Chondrocyte (in vitro differentiated cells): ENCODE results near the gene KANSL2. TPM values are rescaled to one million over a fixed set of nuclear protein-coding genes. Genes with fewer than 3 reads are reported as not detected.

Experiments
- DNase-seq: peaks from one replicate; pipeline ENCODE4 v3.0.0; 2021; ENCODE audit warnings: mixed read lengths, low spot score
- H3K27ac Mint-ChIP-seq: one replicate; pipeline ENCODE4 v1.8.0; 2021; ENCODE audit warnings: mild to moderate bottlenecking, moderate library complexity, mixed read lengths; ENCODE audit not compliant: unreplicated experiment
- H3K27me3 Mint-ChIP-seq: 2 replicates; pipeline ENCODE4 v1.8.0; 2021; ENCODE audit warnings: low read depth, mixed read lengths
- H3K36me3 Mint-ChIP-seq: 2 replicates; pipeline ENCODE4 v1.8.0; 2021; ENCODE audit warnings: low read depth, mixed read lengths
- H3K4me1 Mint-ChIP-seq: 2 replicates; pipeline ENCODE4 v1.8.0; 2021; ENCODE audit warnings: low read depth, mild to moderate bottlenecking, mixed read lengths
- H3K4me3 Mint-ChIP-seq: one replicate; pipeline ENCODE4 v1.8.0; 2021; ENCODE audit warnings: mild to moderate bottlenecking, moderate library complexity, mixed read lengths; ENCODE audit not compliant: unreplicated experiment
- H3K9me3 Mint-ChIP-seq: 2 replicates; pipeline ENCODE4 v1.8.0; 2021; ENCODE audit warnings: low read depth, mixed read lengths
- total RNA-seq: library from RNA; stranded (reverse); gene quantifications from 3 replicates; pipeline ENCODE4 v1.2.1, GENCODE V29; 2021
- TF ChIP-seq, protein P1 (sequence below): fragments of 200-600 bp; sonication (generic); IDR thresholded peaks from 2 replicates; pipeline ENCODE4 v1.5.0; 2021; ENCODE audit warnings: antibody characterized with exemption, mild to moderate bottlenecking, moderate library complexity

Gene KANSL2
- total RNA-seq, 1 donor from 2014 or later: 29.0 TPM

DNA sequence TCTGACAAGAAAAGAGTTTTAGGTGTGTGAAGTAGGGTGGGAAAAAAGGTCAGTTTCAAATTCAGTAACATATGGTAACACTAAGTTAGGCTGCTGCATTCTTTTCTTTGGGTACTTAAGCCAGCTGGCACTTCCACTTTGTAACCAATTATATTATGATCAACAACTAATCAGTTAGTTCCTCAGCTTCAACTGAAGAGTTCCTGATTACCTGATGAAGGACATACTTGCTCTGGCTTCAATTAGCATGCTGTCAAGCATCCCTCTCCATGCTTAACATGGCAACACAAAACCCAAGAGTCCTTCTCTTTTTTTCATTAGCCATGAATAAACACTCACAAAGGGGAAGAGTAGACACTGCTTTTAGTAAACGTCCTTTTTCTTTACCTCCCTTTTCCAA lies 6.8 kb upstream of the KANSL2 start:
- no peaks in the 10 kb centered on the region for H3K9me3 Mint-ChIP-seq
- no peak overlapping the region for H3K4me3 Mint-ChIP-seq
- peaks cover 20% of the 10 kb centered on the region for H3K36me3 Mint-ChIP-seq
- H3K27ac Mint-ChIP-seq: no peak overlapping the region
- TF ChIP-seq, protein P1, sequence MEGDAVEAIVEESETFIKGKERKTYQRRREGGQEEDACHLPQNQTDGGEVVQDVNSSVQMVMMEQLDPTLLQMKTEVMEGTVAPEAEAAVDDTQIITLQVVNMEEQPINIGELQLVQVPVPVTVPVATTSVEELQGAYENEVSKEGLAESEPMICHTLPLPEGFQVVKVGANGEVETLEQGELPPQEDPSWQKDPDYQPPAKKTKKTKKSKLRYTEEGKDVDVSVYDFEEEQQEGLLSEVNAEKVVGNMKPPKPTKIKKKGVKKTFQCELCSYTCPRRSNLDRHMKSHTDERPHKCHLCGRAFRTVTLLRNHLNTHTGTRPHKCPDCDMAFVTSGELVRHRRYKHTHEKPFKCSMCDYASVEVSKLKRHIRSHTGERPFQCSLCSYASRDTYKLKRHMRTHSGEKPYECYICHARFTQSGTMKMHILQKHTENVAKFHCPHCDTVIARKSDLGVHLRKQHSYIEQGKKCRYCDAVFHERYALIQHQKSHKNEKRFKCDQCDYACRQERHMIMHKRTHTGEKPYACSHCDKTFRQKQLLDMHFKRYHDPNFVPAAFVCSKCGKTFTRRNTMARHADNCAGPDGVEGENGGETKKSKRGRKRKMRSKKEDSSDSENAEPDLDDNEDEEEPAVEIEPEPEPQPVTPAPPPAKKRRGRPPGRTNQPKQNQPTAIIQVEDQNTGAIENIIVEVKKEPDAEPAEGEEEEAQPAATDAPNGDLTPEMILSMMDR: no peak
- DNase-seq: no peak
- H3K4me1 Mint-ChIP-seq: peaks cover 29% of the 10 kb centered on the region
- H3K27me3 Mint-ChIP-seq: no peaks in the 10 kb centered on the region

DNA sequence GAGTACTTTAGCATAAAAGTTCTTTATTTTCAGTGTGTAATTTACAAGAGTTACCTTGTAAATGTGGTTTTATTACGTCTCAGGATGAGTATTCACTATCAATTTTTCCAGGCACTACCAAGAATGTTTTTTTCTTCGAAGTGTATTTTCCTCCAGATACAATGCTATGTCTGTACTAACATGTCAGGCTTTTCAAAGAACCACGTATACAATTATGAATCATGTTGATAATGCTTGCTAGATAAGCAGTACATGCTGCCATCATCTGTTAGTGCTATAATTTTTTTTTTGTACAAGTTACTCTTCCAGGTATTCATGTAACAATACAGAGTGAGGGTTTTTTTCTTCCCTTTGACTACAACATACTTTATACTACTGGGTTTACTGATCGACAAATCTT lies 5.6 kb upstream of the KANSL2 start:
- Mint-ChIP-seq H3K4me1 (peaks cover 24% of the 10 kb centered on the region), H3K4me3 (no peak overlapping the region), H3K27ac (no peak overlapping the region), H3K9me3 (no peaks in the 10 kb centered on the region), H3K27me3 (no peaks in the 10 kb centered on the region), H3K36me3 (peaks cover 10% of the 10 kb centered on the region)
- DNase-seq: no peak
- TF ChIP-seq, protein P1: no peak

DNA sequence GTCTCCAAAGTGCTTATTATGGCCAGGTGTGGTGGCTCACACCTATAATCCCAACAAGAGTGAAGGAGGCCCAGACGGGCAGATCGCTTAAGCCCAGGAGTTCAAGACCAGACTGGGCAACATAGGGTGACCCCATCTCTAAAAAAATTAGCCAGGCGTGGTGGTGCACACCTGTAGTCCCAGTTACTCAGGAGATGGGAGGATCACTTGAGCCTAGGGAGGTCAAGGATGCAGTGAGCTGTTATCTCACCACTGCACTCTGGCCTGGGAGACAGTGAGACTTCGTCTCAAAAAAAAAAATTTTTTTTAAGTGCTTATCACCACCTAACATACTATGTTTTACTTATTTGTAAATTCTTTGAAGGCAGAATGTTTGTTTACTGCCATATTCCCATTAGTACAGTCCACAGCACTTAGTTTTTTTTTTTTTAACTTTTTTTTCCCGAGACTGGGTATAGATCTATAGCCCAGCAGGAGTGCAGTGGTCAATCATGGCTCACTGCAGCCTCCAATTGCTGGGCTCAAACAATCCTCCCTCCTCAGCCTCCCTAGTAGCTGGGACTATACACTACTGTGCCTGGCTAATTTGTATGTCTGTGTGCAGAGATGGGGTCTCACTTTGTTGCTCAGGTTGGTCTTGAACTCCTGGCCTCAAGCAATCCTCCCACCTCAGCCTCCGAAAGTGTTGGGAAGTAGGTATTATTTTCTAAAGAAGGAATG lies 4.7 kb upstream of the KANSL2 start:
- H3K36me3 Mint-ChIP-seq: peaks cover 10% of the 10 kb centered on the region
- DNase-seq: no peak
- no peak overlapping the region for H3K27ac Mint-ChIP-seq
- H3K4me1 Mint-ChIP-seq: peaks cover 16% of the 10 kb centered on the region
- TF ChIP-seq, protein P1: no peak
- no peak overlapping the region for H3K4me3 Mint-ChIP-seq
- H3K9me3 Mint-ChIP-seq: no peaks in the 10 kb centered on the region
- no peaks in the 10 kb centered on the region for H3K27me3 Mint-ChIP-seq

DNA sequence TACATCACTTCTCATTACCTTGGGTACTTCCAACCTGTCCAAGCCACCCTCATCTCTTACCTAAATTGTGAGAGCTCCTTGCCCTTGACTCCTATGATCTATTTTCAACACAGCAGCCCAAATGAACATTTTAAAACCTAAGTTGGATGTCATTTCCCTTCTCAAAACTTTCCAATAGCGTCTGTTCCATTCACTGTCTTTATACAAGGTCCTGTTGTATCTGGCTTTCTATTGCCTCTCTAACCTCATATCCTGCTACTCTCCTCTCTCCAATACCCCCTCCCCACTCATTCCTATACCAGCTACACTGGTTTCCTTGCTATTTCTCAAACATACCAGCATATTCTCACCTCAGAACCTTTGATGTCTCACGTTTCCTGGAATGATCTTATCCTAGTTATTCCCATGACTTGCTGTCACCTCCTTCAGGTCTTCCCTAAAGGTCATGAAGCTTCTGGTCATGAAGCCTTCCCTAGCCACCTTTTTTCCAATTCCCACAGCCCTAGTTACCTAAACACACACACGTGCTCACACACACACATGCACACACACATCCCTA lies 4.1 kb upstream of the KANSL2 start:
- DNase-seq: no peak
- Mint-ChIP-seq H3K4me1 (peaks cover 14% of the 10 kb centered on the region), H3K27ac (no peak overlapping the region), H3K27me3 (no peaks in the 10 kb centered on the region), H3K9me3 (no peaks in the 10 kb centered on the region), H3K4me3 (no peak overlapping the region), H3K36me3 (peaks cover 9% of the 10 kb centered on the region)
- TF ChIP-seq, protein P1: no peak

DNA sequence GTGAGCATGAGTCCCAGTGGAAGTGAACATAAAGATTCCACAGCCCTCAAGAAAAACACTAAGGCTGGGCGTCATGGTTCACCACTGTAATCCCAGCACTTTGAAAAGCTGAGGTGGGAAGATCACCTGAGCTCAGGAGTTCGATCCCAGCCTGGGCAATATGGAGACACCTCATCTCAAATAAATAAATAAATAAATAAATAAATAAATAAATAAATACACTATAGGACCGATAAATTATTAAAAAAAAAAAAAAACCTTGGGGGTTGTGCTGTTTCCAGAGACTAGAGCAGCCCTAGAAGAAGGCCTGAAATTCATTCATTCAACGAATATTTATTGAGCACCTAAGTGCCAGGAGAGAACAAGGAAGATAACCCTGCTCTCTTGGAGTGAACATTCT lies 1.5 kb upstream of the KANSL2 start:
- Mint-ChIP-seq H3K27me3 (no peaks in the 10 kb centered on the region), H3K4me1 (peaks cover 28% of the 10 kb centered on the region), H3K4me3 (no peak overlapping the region), H3K9me3 (no peaks in the 10 kb centered on the region), H3K27ac (no peak overlapping the region), H3K36me3 (peaks cover 14% of the 10 kb centered on the region)
- DNase-seq: no peak
- TF ChIP-seq, protein P1: no peak
